ENCODE results near the gene KPNB1. TPM values are rescaled to one million over a fixed set of nuclear protein-coding genes. Genes with fewer than 3 reads are reported as not detected.

Gene KPNB1
- polyA plus RNA-seq, 1 donor from 2014 or later, result 117 TPM

DNA sequence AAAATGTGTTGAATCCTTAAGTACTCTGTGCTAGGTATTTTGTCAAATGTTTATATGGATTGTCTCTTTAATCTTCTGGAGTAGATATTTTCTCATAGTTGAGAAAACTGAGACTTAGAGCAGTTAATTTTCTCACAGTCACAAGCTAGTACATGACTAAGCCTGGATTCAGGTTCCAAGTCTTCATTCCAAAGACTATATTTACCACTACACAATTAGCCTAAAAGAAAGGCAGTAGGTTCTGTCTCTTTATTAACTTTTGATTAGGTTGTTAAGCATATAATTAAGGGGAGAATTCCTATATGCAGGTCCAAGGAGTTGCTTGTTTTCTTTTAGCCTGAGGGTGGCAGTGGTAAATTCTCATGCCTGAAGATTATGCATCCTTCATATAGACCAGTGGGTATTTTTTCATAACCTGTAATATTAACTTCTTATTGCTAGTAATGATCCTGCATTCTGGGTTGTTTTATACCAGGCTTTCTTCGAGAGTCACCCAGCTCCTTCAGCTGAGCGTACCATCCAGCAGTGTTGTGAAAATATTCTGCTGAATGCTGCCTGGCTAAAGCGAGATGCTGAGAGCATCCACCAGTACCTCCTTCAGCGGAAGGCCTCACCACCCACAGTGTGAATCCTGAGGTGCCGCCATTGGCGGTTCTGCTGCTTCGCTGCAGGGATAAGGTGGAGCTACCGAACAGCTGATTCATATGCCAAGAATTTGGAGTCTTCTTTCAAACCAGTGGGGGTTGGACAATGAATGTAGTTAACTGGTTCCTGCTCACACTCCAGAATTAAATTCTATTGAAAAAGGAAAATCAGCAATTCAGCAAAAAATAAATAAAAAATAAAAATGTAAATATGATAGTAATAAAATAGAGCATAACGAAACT, 28.2 kb upstream of the KPNB1 start:
- Histone ChIP-seq H3K4me2 (ENCODE audit: low read length) (no peak overlapping the region), H2AFZ (ENCODE audit: low read depth, low read length) (no peak overlapping the region), H3K27me3 (ENCODE audit: insufficient read depth, low read depth, low read length) (no peaks in the 10 kb centered on the region), H3K9me3 (ENCODE audit: low read length) (no peaks in the 10 kb centered on the region), H3K9ac (ENCODE audit: low read length) (no peak overlapping the region), H3K36me3 (ENCODE audit: insufficient read depth, low read length) (peaks cover 20% of the 10 kb centered on the region), H3K79me2 (replicated peaks; ENCODE audit: insufficient read depth, low read length) (no peaks in the 10 kb centered on the region), H3K4me3 (ENCODE audit: low read length) (no peak overlapping the region), H4K20me1 (ENCODE audit: insufficient read depth) (no peaks in the 10 kb centered on the region), H3F3A (ENCODE audit: insufficient read depth, low read length, poor library complexity, severe bottlenecking) (no peaks in the 10 kb centered on the region), H3K9me2 (ENCODE audit: insufficient read depth, low read length) (no peaks in the 10 kb centered on the region), H3K27ac (ENCODE audit: low read length) (no peak overlapping the region)
- no peak for TF ChIP-seq REST (IDR thresholded peaks at IDR 0.05; ENCODE audit: borderline replicate concordance)
- TF ChIP-seq RAD21 (conservative IDR thresholded peaks at IDR 0.05), result no peak
- TF ChIP-seq SMC3 (conservative IDR thresholded peaks at IDR 0.05; ENCODE audit: poor library complexity), result no peak

- Histone ChIP-seq H3K27ac (ENCODE audit: low read length) (no peak overlapping the region), H3K27me3 (ENCODE audit: insufficient read depth, low read depth, low read length) (no peaks in the 10 kb centered on the region), H3K4me3 (ENCODE audit: low read length) (no peak overlapping the region), H3K9me3 (ENCODE audit: low read length) (no peaks in the 10 kb centered on the region), H2AFZ (ENCODE audit: low read depth, low read length) (no peak overlapping the region), H3K9ac (ENCODE audit: low read length) (no peak overlapping the region), H4K20me1 (ENCODE audit: insufficient read depth) (no peaks in the 10 kb centered on the region), H3K9me2 (ENCODE audit: insufficient read depth, low read length) (no peaks in the 10 kb centered on the region), H3K79me2 (replicated peaks; ENCODE audit: insufficient read depth, low read length) (no peaks in the 10 kb centered on the region), H3K36me3 (ENCODE audit: insufficient read depth, low read length) (peaks cover 20% of the 10 kb centered on the region), H3K4me2 (ENCODE audit: low read length) (no peak overlapping the region), H3F3A (ENCODE audit: insufficient read depth, low read length, poor library complexity, severe bottlenecking) (no peaks in the 10 kb centered on the region)
- TF ChIP-seq SMC3 (conservative IDR thresholded peaks at IDR 0.05; ENCODE audit: poor library complexity), result no peak
- TF ChIP-seq POLR2AphosphoS5 (IDR thresholded peaks at IDR 0.05), result no peak
- no peak for TF ChIP-seq RAD21 (conservative IDR thresholded peaks at IDR 0.05)
- no peak for TF ChIP-seq EP300 (conservative IDR thresholded peaks at IDR 0.05; ENCODE audit: poor library complexity, severe bottlenecking)
- TF ChIP-seq TAF1 (IDR thresholded peaks at IDR 0.05; ENCODE audit: low read depth), result no peak
- TF ChIP-seq CTCF (IDR thresholded peaks at IDR 0.05; ENCODE audit: poor library complexity, severe bottlenecking), result no peak
- no peak for TF ChIP-seq REST (IDR thresholded peaks at IDR 0.05; ENCODE audit: borderline replicate concordance)
- no peak for TF ChIP-seq MXI1 (conservative IDR thresholded peaks at IDR 0.05; ENCODE audit: poor library complexity, severe bottlenecking)
- TF ChIP-seq EZH2 (IDR thresholded peaks at IDR 0.05; ENCODE audit: borderline replicate concordance, insufficient read depth, low read length, poor library complexity, severe bottlenecking), result no peak
These were observed 27.6 kb upstream of the KPNB1 start for GRCh38 chr17:47622180-47622549.
